ENCODE measurements around the gene FHIT. TPM values are rescaled to one million over a fixed set of nuclear protein-coding genes. Genes with fewer than 3 reads are reported as not detected.
A peak's percentile ranks its signal among the peaks of the same experiment; 100 is the strongest.

Gene FHIT
- total and polyA plus RNA-seq, 10 of the 15 experiments (the other 5 are each of a cell fraction or from before 2014, with no cell fraction given) = 4.2 to 14.9 (median 9.4) TPM

- Histone ChIP-seq H3K27me3 (replicated peaks in 1 of 2; ENCODE audit: control insufficient read depth in 2 of 2, insufficient read depth in 2 of 2, low read length in 1 of 2) (no peaks in the 10 kb centered on the region), H3K4me1 (ENCODE audit: control insufficient read depth, insufficient read depth, low read length) (peaks cover 8% of the 10 kb centered on the region), H3K9ac (ENCODE audit: control insufficient read depth, insufficient read depth, low read length) (no peak overlapping the region), H3K36me3 (ENCODE audit: control insufficient read depth in 2 of 2, insufficient read depth in 2 of 2, low read length in 1 of 2) (no peaks in the 10 kb centered on the region), H3K4me3 (no peak overlapping the region), H3K27ac (ENCODE audit: control insufficient read depth, insufficient read depth) (no peak overlapping the region), H3K9me3 (replicated peaks; ENCODE audit: control insufficient read depth, insufficient read depth, low read length) (no peaks in the 10 kb centered on the region), H3K4me2 (ENCODE audit: control insufficient read depth, insufficient read depth) (no peak overlapping the region), H4K20me1 (ENCODE audit: control insufficient read depth, insufficient read depth) (no peaks in the 10 kb centered on the region), H3K79me2 (ENCODE audit: control insufficient read depth, insufficient read depth, low read length) (no peaks in the 10 kb centered on the region), H2AFZ (ENCODE audit: control insufficient read depth, low read depth, low read length) (no peak overlapping the region)
- 24% methylated on average over 3 of the region's 3 CpGs for WGBS (ENCODE audit: insufficient coverage, insufficient replicate concordance, low lambda C conversion rate, missing lambda C conversion rate)
- FAIRE-seq (no peak), ATAC-seq (peak; percentile 90), DNase-seq (ENCODE audit: low read depth, low spot score) (no peak)
- in situ Hi-C loops (cut with MboI) = no loop called here
- ChIA-PET POLR2A (no interaction called here), RAD21 (ENCODE audit: unreplicated experiment) (no interaction called here), CTCF (interaction anchor here (0.8 kb wide), 1 partner anchor 25 kb away, joined by 3 read pairs; no protein-coding TSS in a partner anchor), SMC1A (ENCODE audit: uncharacterized antibody, unreplicated experiment) (no interaction called here)
- intact Hi-C loops (cut with micrococcal nuclease; ENCODE audit: unreplicated experiment) = no loop called here
- BruUV-seq (replicated peaks) = no TSS peak
- TF ChIP-seq DPF2 (IDR thresholded peaks at IDR 0.05) = peak; percentile 45; the same call in 1 of the 2 replicates
- TF ChIP-seq NR2C1 (IDR thresholded peaks at IDR 0.05) = no peak
- TF ChIP-seq, protein P1, sequence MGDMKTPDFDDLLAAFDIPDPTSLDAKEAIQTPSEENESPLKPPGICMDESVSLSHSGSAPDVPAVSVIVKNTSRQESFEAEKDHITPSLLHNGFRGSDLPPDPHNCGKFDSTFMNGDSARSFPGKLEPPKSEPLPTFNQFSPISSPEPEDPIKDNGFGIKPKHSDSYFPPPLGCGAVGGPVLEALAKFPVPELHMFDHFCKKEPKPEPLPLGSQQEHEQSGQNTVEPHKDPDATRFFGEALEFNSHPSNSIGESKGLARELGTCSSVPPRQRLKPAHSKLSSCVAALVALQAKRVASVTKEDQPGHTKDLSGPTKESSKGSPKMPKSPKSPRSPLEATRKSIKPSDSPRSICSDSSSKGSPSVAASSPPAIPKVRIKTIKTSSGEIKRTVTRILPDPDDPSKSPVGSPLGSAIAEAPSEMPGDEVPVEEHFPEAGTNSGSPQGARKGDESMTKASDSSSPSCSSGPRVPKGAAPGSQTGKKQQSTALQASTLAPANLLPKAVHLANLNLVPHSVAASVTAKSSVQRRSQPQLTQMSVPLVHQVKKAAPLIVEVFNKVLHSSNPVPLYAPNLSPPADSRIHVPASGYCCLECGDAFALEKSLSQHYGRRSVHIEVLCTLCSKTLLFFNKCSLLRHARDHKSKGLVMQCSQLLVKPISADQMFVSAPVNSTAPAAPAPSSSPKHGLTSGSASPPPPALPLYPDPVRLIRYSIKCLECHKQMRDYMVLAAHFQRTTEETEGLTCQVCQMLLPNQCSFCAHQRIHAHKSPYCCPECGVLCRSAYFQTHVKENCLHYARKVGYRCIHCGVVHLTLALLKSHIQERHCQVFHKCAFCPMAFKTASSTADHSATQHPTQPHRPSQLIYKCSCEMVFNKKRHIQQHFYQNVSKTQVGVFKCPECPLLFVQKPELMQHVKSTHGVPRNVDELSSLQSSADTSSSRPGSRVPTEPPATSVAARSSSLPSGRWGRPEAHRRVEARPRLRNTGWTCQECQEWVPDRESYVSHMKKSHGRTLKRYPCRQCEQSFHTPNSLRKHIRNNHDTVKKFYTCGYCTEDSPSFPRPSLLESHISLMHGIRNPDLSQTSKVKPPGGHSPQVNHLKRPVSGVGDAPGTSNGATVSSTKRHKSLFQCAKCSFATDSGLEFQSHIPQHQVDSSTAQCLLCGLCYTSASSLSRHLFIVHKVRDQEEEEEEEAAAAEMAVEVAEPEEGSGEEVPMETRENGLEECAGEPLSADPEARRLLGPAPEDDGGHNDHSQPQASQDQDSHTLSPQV (IDR thresholded peaks at IDR 0.05) = no peak
- TF ChIP-seq ZNF24 (IDR thresholded peaks at IDR 0.05) = no peak
- TF ChIP-seq RB1 (IDR thresholded peaks at IDR 0.05; ENCODE audit: borderline replicate concordance) = no peak
- no peak for TF ChIP-seq E2F8 (IDR thresholded peaks at IDR 0.05; ENCODE audit: low read depth, partially characterized antibody)
- no peak for TF ChIP-seq POU2F2 (IDR thresholded peaks at IDR 0.05; ENCODE audit: borderline replicate concordance, low read depth, low read length)
- TF ChIP-seq RUNX3 (IDR thresholded peaks at IDR 0.05; ENCODE audit: low read length) = peak; percentile 50
- TF ChIP-seq EED (IDR thresholded peaks at IDR 0.05; ENCODE audit: low read depth) = peak; percentile 53
- TF ChIP-seq IKZF2 (IDR thresholded peaks at IDR 0.05) = peak; percentile 64 to 77; a peak in 3 of 4 replicates
- no peak for TF ChIP-seq ZNF207 (IDR thresholded peaks at IDR 0.05; ENCODE audit: borderline replicate concordance)
- no peak for TF ChIP-seq STAT1 (conservative IDR thresholded peaks at IDR 0.05)
- TF ChIP-seq POLR2AphosphoS2 (IDR thresholded peaks at IDR 0.05; ENCODE audit: low read depth, low read length) = no peak
- no peak for TF ChIP-seq MLLT1 (IDR thresholded peaks at IDR 0.05)
Measured at GRCh38 chr3:59783468-59783988, 1467.7 kb downstream of the FHIT start.
